ENCODE data around the gene PI4KA. TPM values are rescaled to one million over a fixed set of nuclear protein-coding genes. Genes with fewer than 3 reads are reported as not detected.

Gene PI4KA
- total RNA-seq, 3 donors from 2014 or later, result 62.7 to 103 (median 73.5) TPM

GRCh38 chr22:20885017-20885556 lies 26.5 kb upstream of the PI4KA start:
- Histone ChIP-seq H3K4me3 (no peak overlapping the region), H3K4me1 (no peaks in the 10 kb centered on the region), H3K9me3 (no peaks in the 10 kb centered on the region), H3K36me3 (peaks cover 11% of the 10 kb centered on the region), H3K27ac (peak overlapping the region; percentile 55 to 88), H3K27me3 (no peaks in the 10 kb centered on the region)
- no peak for DNase-seq (ENCODE audit: low spot score in 2 of 2)
- intact Hi-C loops (cut with DNase I; ENCODE audit: low total_unique reads), result no loop called here
- TF ChIP-seq POLR2A (IDR thresholded peaks at IDR 0.05), result no peak
- no peak for TF ChIP-seq POLR2AphosphoS5 (IDR thresholded peaks at IDR 0.05)
- TF ChIP-seq CTCF (IDR thresholded peaks at IDR 0.05), result no peak

- intact Hi-C loops (cut with DNase I; ENCODE audit: low total_unique reads), result no loop called here
- peaks cover 11% of the 10 kb centered on the region for H3K36me3 ChIP-seq
These were observed 25.8 kb upstream of the PI4KA start for GRCh38 chr22:20884454-20884853.

GRCh38 chr22:20882855-20883254 lies 24.2 kb upstream of the PI4KA start:
- DNase-seq (ENCODE audit: low spot score in 2 of 2), result no peak
- TF ChIP-seq CTCF (IDR thresholded peaks at IDR 0.05) (no peak), POLR2AphosphoS5 (IDR thresholded peaks at IDR 0.05) (no peak), POLR2A (IDR thresholded peaks at IDR 0.05) (no peak)
- Histone ChIP-seq H3K9me3 (no peaks in the 10 kb centered on the region), H3K4me1 (no peaks in the 10 kb centered on the region), H3K4me3 (no peak overlapping the region), H3K27ac (no peak overlapping the region), H3K36me3 (peaks cover 11% of the 10 kb centered on the region), H3K27me3 (no peaks in the 10 kb centered on the region)
- intact Hi-C loops (cut with DNase I; ENCODE audit: low total_unique reads), result no loop called here

More at GRCh38 chr22:20884454-20884853, 25.8 kb upstream of the PI4KA start:
- Histone ChIP-seq H3K9me3 (no peaks in the 10 kb centered on the region), H3K27me3 (no peaks in the 10 kb centered on the region), H3K4me1 (no peaks in the 10 kb centered on the region), H3K4me3 (no peak overlapping the region), H3K27ac (no peak overlapping the region)
- TF ChIP-seq CTCF (IDR thresholded peaks at IDR 0.05) (no peak), POLR2A (IDR thresholded peaks at IDR 0.05) (no peak), POLR2AphosphoS5 (IDR thresholded peaks at IDR 0.05) (no peak)
- DNase-seq (ENCODE audit: low spot score in 2 of 2), result no peak

- no peaks in the 10 kb centered on the region for H3K9me3 ChIP-seq
- TF ChIP-seq POLR2A (IDR thresholded peaks at IDR 0.05) (no peak), POLR2AphosphoS5 (IDR thresholded peaks at IDR 0.05) (no peak), CTCF (IDR thresholded peaks at IDR 0.05) (no peak)
- no peaks in the 10 kb centered on the region for H3K27me3 ChIP-seq
- no peak overlapping the region for H3K4me3 ChIP-seq
- no peak for DNase-seq (ENCODE audit: low spot score in 2 of 2)
- intact Hi-C loops (cut with DNase I; ENCODE audit: low total_unique reads), result no loop called here
- H3K4me1 ChIP-seq, result no peaks in the 10 kb centered on the region
- peaks cover 11% of the 10 kb centered on the region for H3K36me3 ChIP-seq
- no peak overlapping the region for H3K27ac ChIP-seq
These were observed 23.5 kb upstream of the PI4KA start for GRCh38 chr22:20881869-20882815.

- intact Hi-C loops (cut with DNase I; ENCODE audit: low total_unique reads), result no loop called here
- TF ChIP-seq POLR2A (IDR thresholded peaks at IDR 0.05), result no peak
- H3K36me3 ChIP-seq, result peaks cover 11% of the 10 kb centered on the region
- no peak overlapping the region for H3K27ac ChIP-seq
- DNase-seq (ENCODE audit: low spot score in 2 of 2), result no peak
- H3K9me3 ChIP-seq, result no peaks in the 10 kb centered on the region
- no peaks in the 10 kb centered on the region for H3K27me3 ChIP-seq
- H3K4me3 ChIP-seq, result no peak overlapping the region
- H3K4me1 ChIP-seq, result no peaks in the 10 kb centered on the region
These were observed 22.6 kb upstream of the PI4KA start for GRCh38 chr22:20881231-20881630.

Data from breast epithelium (tissue), 4 donors.